ENCODE measurements around the gene DOCK9.

Gene DOCK9

DNA sequence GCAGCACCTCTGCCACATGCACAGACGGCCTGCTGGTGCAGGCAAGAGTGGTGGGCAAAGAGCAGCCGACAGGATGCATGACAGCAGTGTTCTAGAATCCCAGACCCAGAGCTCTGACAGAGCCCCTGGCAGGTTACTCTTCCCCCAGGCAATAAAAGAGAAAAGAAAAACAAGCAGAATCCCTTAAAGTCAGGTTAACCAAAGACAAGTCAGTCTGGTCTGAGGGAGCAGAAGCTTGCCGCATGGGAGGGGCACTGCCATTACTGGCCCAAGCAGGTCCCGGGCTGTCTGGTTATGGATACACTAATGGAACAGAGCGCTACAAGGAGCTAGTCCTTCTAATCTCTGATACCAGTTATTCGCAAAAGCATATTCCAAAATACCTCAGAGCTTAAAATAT, 36.1 kb upstream of the DOCK9 start:
- in situ Hi-C loops (cut with HindIII; ENCODE audit: low sequenced_read_pairs), result no loop called here
- TF ChIP-seq, protein P1, sequence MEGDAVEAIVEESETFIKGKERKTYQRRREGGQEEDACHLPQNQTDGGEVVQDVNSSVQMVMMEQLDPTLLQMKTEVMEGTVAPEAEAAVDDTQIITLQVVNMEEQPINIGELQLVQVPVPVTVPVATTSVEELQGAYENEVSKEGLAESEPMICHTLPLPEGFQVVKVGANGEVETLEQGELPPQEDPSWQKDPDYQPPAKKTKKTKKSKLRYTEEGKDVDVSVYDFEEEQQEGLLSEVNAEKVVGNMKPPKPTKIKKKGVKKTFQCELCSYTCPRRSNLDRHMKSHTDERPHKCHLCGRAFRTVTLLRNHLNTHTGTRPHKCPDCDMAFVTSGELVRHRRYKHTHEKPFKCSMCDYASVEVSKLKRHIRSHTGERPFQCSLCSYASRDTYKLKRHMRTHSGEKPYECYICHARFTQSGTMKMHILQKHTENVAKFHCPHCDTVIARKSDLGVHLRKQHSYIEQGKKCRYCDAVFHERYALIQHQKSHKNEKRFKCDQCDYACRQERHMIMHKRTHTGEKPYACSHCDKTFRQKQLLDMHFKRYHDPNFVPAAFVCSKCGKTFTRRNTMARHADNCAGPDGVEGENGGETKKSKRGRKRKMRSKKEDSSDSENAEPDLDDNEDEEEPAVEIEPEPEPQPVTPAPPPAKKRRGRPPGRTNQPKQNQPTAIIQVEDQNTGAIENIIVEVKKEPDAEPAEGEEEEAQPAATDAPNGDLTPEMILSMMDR (IDR thresholded peaks at IDR 0.05; ENCODE audit: low read depth, low read length, missing control alignments), result no peak
- DNase-seq (ENCODE audit: low read depth), result no peak
- no peak overlapping the region for H3K4me3 ChIP-seq (ENCODE audit: low read depth, low read length)

DNA sequence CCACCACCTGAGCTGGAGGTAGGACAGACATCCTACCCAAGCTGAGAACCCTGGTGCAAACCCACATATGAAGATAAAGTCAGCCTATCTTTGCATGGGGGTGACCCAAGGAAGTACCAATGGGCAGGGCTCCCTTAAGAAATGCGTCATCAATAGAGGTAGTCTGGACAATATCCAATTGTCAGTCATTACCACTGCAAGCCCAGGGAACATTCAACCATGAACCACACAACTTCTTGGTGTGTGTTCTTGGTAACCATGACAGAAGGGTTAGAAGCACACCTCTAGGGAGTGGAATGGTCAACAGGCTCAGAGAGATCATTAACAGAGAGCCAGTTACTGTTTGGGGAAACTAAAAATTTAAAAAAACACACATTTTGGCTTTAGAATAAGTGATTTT, 34.7 kb upstream of the DOCK9 start:
- no peak overlapping the region for H3K4me3 ChIP-seq (ENCODE audit: low read depth, low read length)
- in situ Hi-C loops (cut with HindIII; ENCODE audit: low sequenced_read_pairs), result no loop called here
- TF ChIP-seq, protein P1 (IDR thresholded peaks at IDR 0.05; ENCODE audit: low read depth, low read length, missing control alignments), result no peak
- no peak for DNase-seq (ENCODE audit: low read depth)

DNA sequence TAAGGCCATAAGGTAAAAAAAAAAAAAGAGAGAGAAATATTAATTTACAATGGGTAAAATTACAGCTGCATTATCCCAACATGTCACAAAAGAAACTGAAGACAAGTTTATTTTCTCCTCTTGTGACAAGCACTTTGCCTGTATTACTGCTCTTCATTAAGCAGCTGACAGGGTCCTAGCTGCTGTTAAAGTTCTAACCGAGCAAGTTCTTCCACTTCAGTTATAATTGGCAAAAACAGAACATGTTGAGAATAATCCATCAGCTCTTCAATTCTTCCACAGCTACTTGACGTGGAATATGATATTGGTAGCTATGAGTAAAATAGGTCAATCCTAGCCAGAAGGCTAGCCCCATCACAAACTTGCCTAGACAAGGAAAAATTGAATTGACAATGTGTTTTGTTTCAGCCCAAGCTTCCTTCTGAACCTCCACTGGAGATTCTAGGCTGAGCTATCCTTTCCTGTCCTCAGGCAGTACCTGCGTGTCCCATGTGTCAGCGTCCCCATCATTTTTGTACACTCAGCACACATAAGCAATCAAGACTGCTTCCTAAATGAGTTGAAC, 32.2 kb upstream of the DOCK9 start:
- in situ Hi-C loops (cut with HindIII; ENCODE audit: low sequenced_read_pairs), result no loop called here
- no peak overlapping the region for H3K4me3 ChIP-seq (ENCODE audit: low read depth, low read length)
- TF ChIP-seq, protein P1 (IDR thresholded peaks at IDR 0.05; ENCODE audit: low read depth, low read length, missing control alignments), result no peak
- no peak for DNase-seq (ENCODE audit: low read depth)

DNA sequence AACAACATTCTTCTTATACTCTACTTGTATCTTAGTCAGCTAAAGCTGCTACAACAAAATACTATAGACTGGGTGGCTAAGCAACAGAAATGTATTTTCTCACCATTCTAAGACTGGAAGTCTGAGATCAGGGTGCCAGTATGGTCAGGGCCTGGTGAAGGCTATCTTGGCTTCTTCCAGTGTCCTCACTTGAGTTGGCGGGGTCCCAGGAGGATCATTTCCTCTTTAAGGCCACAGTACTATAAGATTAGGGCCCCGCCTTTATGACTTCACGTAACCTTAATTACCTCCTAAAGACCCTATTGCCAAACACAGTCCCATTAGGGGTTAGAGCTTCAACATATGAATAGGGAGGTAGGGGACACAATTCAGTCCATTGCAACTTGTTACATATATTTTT, 30.7 kb upstream of the DOCK9 start:
- H3K4me3 ChIP-seq (ENCODE audit: low read depth, low read length), result no peak overlapping the region
- in situ Hi-C loops (cut with HindIII; ENCODE audit: low sequenced_read_pairs), result no loop called here
- no peak for DNase-seq (ENCODE audit: low read depth)
- TF ChIP-seq, protein P1 (IDR thresholded peaks at IDR 0.05; ENCODE audit: low read depth, low read length, missing control alignments), result no peak

DNA sequence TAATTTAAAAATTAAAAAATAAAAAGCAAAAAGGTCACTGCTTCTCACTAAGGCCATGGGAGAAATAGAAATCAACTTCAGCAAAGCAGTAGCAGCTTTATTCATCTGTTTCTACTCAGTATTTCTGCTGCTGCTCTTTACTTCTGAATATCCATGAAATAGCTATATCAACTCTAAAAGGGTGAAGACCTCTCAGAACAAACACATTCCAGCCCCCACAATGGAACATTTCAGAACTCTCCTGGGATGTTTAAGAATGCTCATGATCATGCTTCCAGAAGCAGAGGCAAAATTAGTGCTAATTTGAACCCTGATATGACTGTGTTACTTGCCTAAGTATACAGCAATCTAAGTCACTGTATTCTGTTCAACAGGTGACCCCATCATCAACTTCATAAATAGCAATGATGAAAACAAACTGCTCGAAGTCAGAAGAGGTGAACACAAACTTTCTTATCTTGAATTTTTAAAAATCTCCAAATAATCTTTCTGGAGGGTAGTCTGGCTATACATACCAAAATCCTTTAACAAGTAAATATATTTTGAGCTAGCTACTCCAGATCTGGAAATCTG, 29.6 kb upstream of the DOCK9 start:
- no peak overlapping the region for H3K4me3 ChIP-seq (ENCODE audit: low read depth, low read length)
- DNase-seq (ENCODE audit: low read depth), result no peak
- in situ Hi-C loops (cut with HindIII; ENCODE audit: low sequenced_read_pairs), result no loop called here
- TF ChIP-seq, protein P1 (IDR thresholded peaks at IDR 0.05; ENCODE audit: low read depth, low read length, missing control alignments), result no peak

DNA sequence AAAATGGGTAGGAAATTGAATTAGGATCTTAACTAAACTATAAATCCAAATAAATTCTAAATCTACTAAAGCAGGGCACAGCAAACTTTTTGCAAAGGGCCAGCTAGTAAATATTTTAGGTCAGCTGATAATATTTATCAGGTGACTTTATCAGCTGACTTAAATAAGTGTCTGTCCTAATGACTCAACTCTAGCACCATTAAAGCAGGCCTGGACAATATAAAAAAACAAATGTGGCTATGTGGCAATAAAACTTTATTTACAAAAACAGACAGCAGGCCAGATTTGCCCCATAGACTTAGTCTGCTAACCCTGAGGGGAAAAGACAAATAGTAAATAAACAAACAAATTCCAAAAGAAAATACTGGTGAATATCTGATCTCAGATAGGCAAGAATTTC, 27.7 kb upstream of the DOCK9 start:
- in situ Hi-C loops (cut with HindIII; ENCODE audit: low sequenced_read_pairs), result no loop called here
- TF ChIP-seq, protein P1 (IDR thresholded peaks at IDR 0.05; ENCODE audit: low read depth, low read length, missing control alignments), result no peak
- DNase-seq (ENCODE audit: low read depth), result no peak
- H3K4me3 ChIP-seq (ENCODE audit: low read depth, low read length), result no peak overlapping the region

Measured in astrocyte of the cerebellum (primary cell).